H9 (cell line): ENCODE results near the gene RGL1. TPM values are rescaled to one million over a fixed set of nuclear protein-coding genes. Genes with fewer than 3 reads are reported as not detected.

ENCODE experiments used
- DNase-seq: peaks from one replicate; pipeline ENCODE4 v3.0.0-alpha.2; 2017
- H2AFZ ChIP-seq: one replicate; pipeline ENCODE4 v1.6.1; 2013; ENCODE audit warnings: mild to moderate bottlenecking, low read length, control low read depth, moderate library complexity
- H2AK5ac ChIP-seq: 2 replicates; pipeline ENCODE4 v1.6.1; 2013; ENCODE audit warnings: low read length, control low read depth, mixed read lengths; ENCODE audit not compliant: insufficient read length
- H2BK120ac ChIP-seq: one replicate; pipeline ENCODE4 v1.6.1; 2013; ENCODE audit warnings: low read depth, mild to moderate bottlenecking, low read length, control low read depth, inconsistent platforms; ENCODE audit not compliant: poor library complexity, severe bottlenecking
- H2BK12ac ChIP-seq: 2 replicates; pipeline ENCODE4 v1.6.1; 2013; ENCODE audit warnings: low read length, control low read depth, mixed read lengths, low read depth; ENCODE audit not compliant: insufficient read length
- H2BK15ac ChIP-seq: 2 replicates; pipeline ENCODE4 v1.6.1; 2013; ENCODE audit warnings: low read depth, low read length, control low read depth
- H2BK20ac ChIP-seq: one replicate; pipeline ENCODE4 v1.6.1; 2013; ENCODE audit warnings: low read depth, mild to moderate bottlenecking, low read length, control low read depth, inconsistent platforms; ENCODE audit not compliant: poor library complexity, severe bottlenecking
- H2BK5ac ChIP-seq: 2 replicates; pipeline ENCODE4 v1.6.1; 2013; ENCODE audit warnings: low read length, control low read depth, mixed read lengths; ENCODE audit not compliant: insufficient read length
- H3K14ac ChIP-seq: 2 replicates; pipeline ENCODE4 v1.6.1; 2013; ENCODE audit warnings: low read length, control low read depth; ENCODE audit not compliant: insufficient read depth
- H3K18ac ChIP-seq: 2 replicates; pipeline ENCODE4 v1.6.1; 2013; ENCODE audit warnings: low read depth, mild to moderate bottlenecking, mixed read lengths, low read length, control low read depth; ENCODE audit not compliant: insufficient read length
- H3K23ac ChIP-seq: 2 replicates; pipeline ENCODE4 v1.6.1; 2013; ENCODE audit warnings: low read length, control low read depth, mixed read lengths, low read depth; ENCODE audit not compliant: insufficient read length
- H3K23me2 ChIP-seq: 2 replicates; pipeline ENCODE4 v1.6.1; 2013; ENCODE audit warnings: low read depth, mild to moderate bottlenecking, mixed read lengths, low read length, control low read depth; ENCODE audit not compliant: insufficient read length, poor library complexity, severe bottlenecking
- H3K27ac ChIP-seq: 2 replicates; pipeline ENCODE4 v1.5.1; 2013; ENCODE audit warnings: low read length, control low read depth, mixed read lengths, low read depth; ENCODE audit not compliant: insufficient read length
- H3K27me3 ChIP-seq: 2 replicates; pipeline ENCODE4 v1.6.1; 2013; ENCODE audit warnings: low read length, control low read depth, inconsistent platforms; ENCODE audit not compliant: insufficient read depth
- H3K4ac ChIP-seq: 2 replicates; pipeline ENCODE4 v1.6.1; 2013; ENCODE audit warnings: low read depth, mild to moderate bottlenecking, control low read depth, inconsistent platforms, low read length, moderate library complexity
- H3K4me1 ChIP-seq: 2 replicates; pipeline ENCODE4 v1.6.1; 2013; ENCODE audit warnings: low read length, control low read depth, inconsistent platforms; ENCODE audit not compliant: insufficient read depth
- H3K4me2 ChIP-seq: 2 replicates; pipeline ENCODE4 v1.6.1; 2013; ENCODE audit warnings: low read length, control low read depth, mixed read lengths; ENCODE audit not compliant: insufficient read length, insufficient read depth
- H3K56ac ChIP-seq: 2 replicates; pipeline ENCODE4 v1.6.1; 2013; ENCODE audit warnings: low read depth, mild to moderate bottlenecking, mixed read lengths, low read length, control low read depth; ENCODE audit not compliant: insufficient read length
- H3K79me1 ChIP-seq: 2 replicates; pipeline ENCODE4 v1.6.1; 2013; ENCODE audit warnings: low read depth, mild to moderate bottlenecking, moderate library complexity, low read length, control low read depth, inconsistent platforms; ENCODE audit not compliant: insufficient read depth, poor library complexity, severe bottlenecking
- H3K79me2 ChIP-seq: 2 replicates; pipeline ENCODE4 v1.6.1; 2013; ENCODE audit warnings: low read length, control low read depth, inconsistent platforms; ENCODE audit not compliant: insufficient read depth
- H3K9ac ChIP-seq: 2 replicates; pipeline ENCODE4 v1.6.1; 2013; ENCODE audit warnings: low read length, control low read depth, mixed read lengths; ENCODE audit not compliant: insufficient read length; ENCODE audit errors: extremely low read depth
- H3K9me3 ChIP-seq: one replicate; pipeline ENCODE4 v1.6.1; 2013; ENCODE audit warnings: low read depth, low read length, inconsistent platforms; ENCODE audit not compliant: control insufficient read depth
- H3T11ph ChIP-seq: one replicate; pipeline ENCODE4 v1.6.1; 2013; ENCODE audit warnings: mild to moderate bottlenecking, low read length, control low read depth, inconsistent platforms
- H4K20me1 ChIP-seq: one replicate; pipeline ENCODE4 v1.6.1; 2013; ENCODE audit not compliant: control insufficient read depth, insufficient read length, insufficient read depth
- H4K5ac ChIP-seq: 2 replicates; pipeline ENCODE4 v1.6.1; 2013; ENCODE audit warnings: low read depth, mild to moderate bottlenecking, mixed read lengths, low read length, control low read depth; ENCODE audit not compliant: insufficient read length
- H4K8ac ChIP-seq: replicated peaks from 2 replicates; pipeline ENCODE4 v1.6.1; 2013; ENCODE audit warnings: low read length, control low read depth, mixed read lengths, low read depth; ENCODE audit not compliant: insufficient read length
- H4K91ac ChIP-seq: 2 replicates; pipeline ENCODE4 v1.6.1; 2013; ENCODE audit warnings: low read depth, mild to moderate bottlenecking, moderate library complexity, mixed read lengths, low read length, control low read depth; ENCODE audit not compliant: insufficient read length
- H3K27ac Mint-ChIP-seq, 3 experiments: 2 replicates in 2 of 3; 3 replicates in 1 of 3; pipeline ENCODE4 v1.8.0; 2020 to 2021; ENCODE audit warnings: mixed read lengths in 3 of 3, mild to moderate bottlenecking in 1 of 3, moderate library complexity in 1 of 3
- H3K27me3 Mint-ChIP-seq: 2 replicates; pipeline ENCODE4 v1.8.0; 2021; ENCODE audit warnings: low read depth, mild to moderate bottlenecking, moderate library complexity, mixed read lengths
- H3K36me3 Mint-ChIP-seq, 3 experiments: 2 replicates in 2 of 3; 3 replicates in 1 of 3; pipeline ENCODE4 v1.8.0; 2020 to 2021; ENCODE audit warnings: low read depth in 3 of 3, mixed read lengths in 3 of 3; ENCODE audit not compliant: insufficient read depth in 1 of 3
- H3K4me1 Mint-ChIP-seq, 2 experiments: 2 replicates each; pipeline ENCODE4 v1.8.0; 2020; ENCODE audit warnings: mixed read lengths in 2 of 2
- H3K4me3 Mint-ChIP-seq, 2 experiments: 2 replicates in 1 of 2; 3 replicates in 1 of 2; pipeline ENCODE4 v1.8.0; 2020 to 2021; ENCODE audit warnings: mild to moderate bottlenecking in 2 of 2, mixed read lengths in 2 of 2, moderate library complexity in 1 of 2
- H3K9me3 Mint-ChIP-seq, 2 experiments: 2 replicates in 1 of 2; 3 replicates in 1 of 2; pipeline ENCODE4 v1.8.0; 2020; ENCODE audit warnings: mild to moderate bottlenecking in 2 of 2, mixed read lengths in 2 of 2, moderate library complexity in 1 of 2
- WGBS: extraction: QIAGEN DNeasy Blood & Tissue Kit; methylation state at CpG from one replicate; pipeline ENCODE4 v1.1.7; 2013; ENCODE audit warnings: missing lambda C conversion rate, low lambda C conversion rate, mixed read lengths; ENCODE audit not compliant: insufficient read length; ENCODE audit errors: extremely low coverage; 5-methylcytosine and 5-hydroxymethylcytosine counted together
- total RNA-seq: library from RNA; stranded (reverse); gene quantifications from 2 replicates; pipeline ENCODE4 v1.2.1, GENCODE V29; 2021
- TF ChIP-seq, protein P1 (sequence below): fragments of 200-600 bp; sonication (generic); conservative IDR thresholded peaks from 3 replicates; pipeline ENCODE4 v1.8.0; 2021; ENCODE audit warnings: antibody characterized with exemption, mild to moderate bottlenecking

The RGL1 gene
- total RNA-seq, 1 experiment from 2014 or later = 1.4 TPM

DNA sequence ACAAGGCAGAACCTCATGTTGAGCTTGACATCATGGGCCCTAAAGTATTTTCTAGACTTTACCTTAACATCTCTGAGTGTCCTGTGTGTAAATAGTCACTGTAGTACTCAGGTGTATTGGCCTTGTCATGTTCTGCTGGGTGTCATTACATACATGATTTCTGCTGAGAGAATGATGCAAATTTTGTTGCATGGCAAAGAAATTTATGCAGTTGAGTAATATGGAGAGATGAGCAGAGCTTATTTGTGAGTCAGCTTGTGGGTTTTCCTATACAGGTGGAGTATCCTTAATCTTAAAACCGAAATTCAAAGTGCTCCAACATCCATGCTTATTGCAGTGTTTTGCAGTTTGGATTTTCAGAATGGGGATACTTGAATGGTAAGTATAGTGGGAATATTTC, 36.6 kb downstream of the RGL1 start:
- Histone ChIP-seq H3K56ac (no peak overlapping the region), H4K8ac (no peak overlapping the region), H2BK120ac (no peak overlapping the region), H2BK12ac (no peak overlapping the region), H2AK5ac (no peak overlapping the region), H3K9me3 (no peaks in the 10 kb centered on the region), H4K5ac (no peak overlapping the region), H3K27me3 (no peaks in the 10 kb centered on the region), H3K23ac (no peak overlapping the region), H3T11ph (no peak overlapping the region), H2BK5ac (no peak overlapping the region), H3K27ac (no peak overlapping the region), H3K4ac (no peak overlapping the region), H3K4me2 (no peak overlapping the region), H2BK20ac (no peak overlapping the region), H3K4me1 (no peaks in the 10 kb centered on the region), H3K18ac (no peak overlapping the region), H2BK15ac (no peak overlapping the region), H3K9ac (no peak overlapping the region), H3K79me1 (no peaks in the 10 kb centered on the region), H2AFZ (no peak overlapping the region), H3K14ac (no peak overlapping the region), H4K20me1 (no peaks in the 10 kb centered on the region), H4K91ac (no peak overlapping the region), H3K79me2 (no peaks in the 10 kb centered on the region), H3K23me2 (no peaks in the 10 kb centered on the region)
- no peak for DNase-seq
- H3K4me1 Mint-ChIP-seq = peaks cover 7 to 13% of the 10 kb centered on the region in 2 experiments; a peak in 3 of 4 replicates
- H3K36me3 Mint-ChIP-seq = no peaks in the 10 kb centered on the region
- H3K4me3 Mint-ChIP-seq = no peak overlapping the region
- H3K9me3 Mint-ChIP-seq = no peaks in the 10 kb centered on the region
- no CpG with 5 or more reads among the region's 1 CpG for WGBS
- TF ChIP-seq, protein P1, sequence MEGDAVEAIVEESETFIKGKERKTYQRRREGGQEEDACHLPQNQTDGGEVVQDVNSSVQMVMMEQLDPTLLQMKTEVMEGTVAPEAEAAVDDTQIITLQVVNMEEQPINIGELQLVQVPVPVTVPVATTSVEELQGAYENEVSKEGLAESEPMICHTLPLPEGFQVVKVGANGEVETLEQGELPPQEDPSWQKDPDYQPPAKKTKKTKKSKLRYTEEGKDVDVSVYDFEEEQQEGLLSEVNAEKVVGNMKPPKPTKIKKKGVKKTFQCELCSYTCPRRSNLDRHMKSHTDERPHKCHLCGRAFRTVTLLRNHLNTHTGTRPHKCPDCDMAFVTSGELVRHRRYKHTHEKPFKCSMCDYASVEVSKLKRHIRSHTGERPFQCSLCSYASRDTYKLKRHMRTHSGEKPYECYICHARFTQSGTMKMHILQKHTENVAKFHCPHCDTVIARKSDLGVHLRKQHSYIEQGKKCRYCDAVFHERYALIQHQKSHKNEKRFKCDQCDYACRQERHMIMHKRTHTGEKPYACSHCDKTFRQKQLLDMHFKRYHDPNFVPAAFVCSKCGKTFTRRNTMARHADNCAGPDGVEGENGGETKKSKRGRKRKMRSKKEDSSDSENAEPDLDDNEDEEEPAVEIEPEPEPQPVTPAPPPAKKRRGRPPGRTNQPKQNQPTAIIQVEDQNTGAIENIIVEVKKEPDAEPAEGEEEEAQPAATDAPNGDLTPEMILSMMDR = no peak
- no peaks in the 10 kb centered on the region for H3K27me3 Mint-ChIP-seq
- H3K27ac Mint-ChIP-seq = no peak overlapping the region
